ENCODE results near the gene SERPINA12. TPM values are rescaled to one million over a fixed set of nuclear protein-coding genes. Genes with fewer than 3 reads are reported as not detected.

The SERPINA12 gene
- total RNA-seq, 1 donor from 2014 or later = 8.6 TPM

DNA sequence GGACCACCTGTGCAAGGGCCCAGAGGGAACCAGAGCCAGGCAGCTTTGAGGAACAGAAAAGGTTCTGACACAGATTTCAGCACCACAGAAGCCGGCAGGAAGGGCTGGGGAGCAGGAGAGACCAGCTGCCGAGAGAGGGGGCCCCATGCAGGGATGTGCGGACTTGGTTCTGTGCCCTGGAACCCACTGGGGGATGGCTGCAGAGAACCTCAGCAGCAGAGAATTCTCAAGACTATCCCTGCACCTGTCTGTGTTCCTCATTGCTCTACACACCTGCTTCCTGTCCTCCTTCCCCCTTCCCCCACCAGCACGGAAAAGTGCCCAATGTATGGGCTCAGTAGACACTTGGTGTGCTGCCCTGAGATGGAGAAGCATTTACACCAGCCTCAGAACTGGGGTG, 36.4 kb downstream of the SERPINA12 start:
- DNase-seq (ENCODE audit: extremely low spot score in 2 of 2) = peak in 1 of 2 donors; percentile 64
- H3K4me3 ChIP-seq = no peak overlapping the region

GRCh38 chr14:94471045-94471444, 38.2 kb downstream of the SERPINA12 start:
- Histone ChIP-seq H3K27ac (no peak overlapping the region), H3K4me1 (no peaks in the 10 kb centered on the region), H3K36me3 (no peaks in the 10 kb centered on the region), H3K9me3 (no peaks in the 10 kb centered on the region), H3K4me3 (no peak overlapping the region), H3K27me3 (no peaks in the 10 kb centered on the region)
- DNase-seq (ENCODE audit: extremely low spot score in 2 of 2) = peak in 1 of 2 donors; percentile 5
- TF ChIP-seq POLR2A (IDR thresholded peaks at IDR 0.05) = no peak
- TF ChIP-seq, protein P1, sequence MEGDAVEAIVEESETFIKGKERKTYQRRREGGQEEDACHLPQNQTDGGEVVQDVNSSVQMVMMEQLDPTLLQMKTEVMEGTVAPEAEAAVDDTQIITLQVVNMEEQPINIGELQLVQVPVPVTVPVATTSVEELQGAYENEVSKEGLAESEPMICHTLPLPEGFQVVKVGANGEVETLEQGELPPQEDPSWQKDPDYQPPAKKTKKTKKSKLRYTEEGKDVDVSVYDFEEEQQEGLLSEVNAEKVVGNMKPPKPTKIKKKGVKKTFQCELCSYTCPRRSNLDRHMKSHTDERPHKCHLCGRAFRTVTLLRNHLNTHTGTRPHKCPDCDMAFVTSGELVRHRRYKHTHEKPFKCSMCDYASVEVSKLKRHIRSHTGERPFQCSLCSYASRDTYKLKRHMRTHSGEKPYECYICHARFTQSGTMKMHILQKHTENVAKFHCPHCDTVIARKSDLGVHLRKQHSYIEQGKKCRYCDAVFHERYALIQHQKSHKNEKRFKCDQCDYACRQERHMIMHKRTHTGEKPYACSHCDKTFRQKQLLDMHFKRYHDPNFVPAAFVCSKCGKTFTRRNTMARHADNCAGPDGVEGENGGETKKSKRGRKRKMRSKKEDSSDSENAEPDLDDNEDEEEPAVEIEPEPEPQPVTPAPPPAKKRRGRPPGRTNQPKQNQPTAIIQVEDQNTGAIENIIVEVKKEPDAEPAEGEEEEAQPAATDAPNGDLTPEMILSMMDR (IDR thresholded peaks at IDR 0.05) = no peak
- no peak for TF ChIP-seq POLR2AphosphoS5 (IDR thresholded peaks at IDR 0.05; ENCODE audit: insufficient read depth in 1 of 2, low read depth in 1 of 2)
- intact Hi-C loops (cut with DNase I) = no loop called here

More for the DNA sequence above, 36.4 kb downstream of the SERPINA12 start:
- Histone ChIP-seq H3K36me3 (no peaks in the 10 kb centered on the region), H3K9me3 (no peaks in the 10 kb centered on the region), H3K27me3 (no peaks in the 10 kb centered on the region), H3K27ac (no peak overlapping the region), H3K4me1 (no peaks in the 10 kb centered on the region)
- intact Hi-C loops (cut with DNase I) = no loop called here
- no peak for TF ChIP-seq POLR2A (IDR thresholded peaks at IDR 0.05)
- no peak for TF ChIP-seq POLR2AphosphoS5 (IDR thresholded peaks at IDR 0.05; ENCODE audit: insufficient read depth in 1 of 2, low read depth in 1 of 2)
- TF ChIP-seq, protein P1 (IDR thresholded peaks at IDR 0.05) = no peak

- TF ChIP-seq POLR2AphosphoS5 (IDR thresholded peaks at IDR 0.05; ENCODE audit: insufficient read depth in 1 of 2, low read depth in 1 of 2) (no peak), POLR2A (IDR thresholded peaks at IDR 0.05) (no peak)
- TF ChIP-seq, protein P1 (IDR thresholded peaks at IDR 0.05) = no peak
- intact Hi-C loops (cut with DNase I) = no loop called here
Observed at GRCh38 chr14:94470311-94470710, 39.0 kb downstream of the SERPINA12 start.

GRCh38 chr14:94469261-94469660, 40.0 kb downstream of the SERPINA12 start:
- peak; percentile 74 for DNase-seq (ENCODE audit: extremely low spot score in 2 of 2)
- no peak overlapping the region for H3K4me3 ChIP-seq
- TF ChIP-seq POLR2A (IDR thresholded peaks at IDR 0.05) (no peak), POLR2AphosphoS5 (IDR thresholded peaks at IDR 0.05; ENCODE audit: insufficient read depth in 1 of 2, low read depth in 1 of 2) (no peak)
- TF ChIP-seq, protein P1 (IDR thresholded peaks at IDR 0.05) = no peak
- intact Hi-C loops (cut with DNase I) = no loop called here
- H3K4me1 ChIP-seq = no peaks in the 10 kb centered on the region
- H3K27ac ChIP-seq = no peak overlapping the region
- no peaks in the 10 kb centered on the region for H3K36me3 ChIP-seq
- peaks cover 6% of the 10 kb centered on the region for H3K9me3 ChIP-seq
- no peaks in the 10 kb centered on the region for H3K27me3 ChIP-seq

More at GRCh38 chr14:94470311-94470710, 39.0 kb downstream of the SERPINA12 start:
- Histone ChIP-seq H3K27ac (no peak overlapping the region), H3K27me3 (no peaks in the 10 kb centered on the region), H3K9me3 (peaks cover 2% of the 10 kb centered on the region), H3K4me3 (no peak overlapping the region), H3K36me3 (no peaks in the 10 kb centered on the region), H3K4me1 (no peaks in the 10 kb centered on the region)
- DNase-seq (ENCODE audit: extremely low spot score in 2 of 2) = peak; percentile 29 to 40

DNA sequence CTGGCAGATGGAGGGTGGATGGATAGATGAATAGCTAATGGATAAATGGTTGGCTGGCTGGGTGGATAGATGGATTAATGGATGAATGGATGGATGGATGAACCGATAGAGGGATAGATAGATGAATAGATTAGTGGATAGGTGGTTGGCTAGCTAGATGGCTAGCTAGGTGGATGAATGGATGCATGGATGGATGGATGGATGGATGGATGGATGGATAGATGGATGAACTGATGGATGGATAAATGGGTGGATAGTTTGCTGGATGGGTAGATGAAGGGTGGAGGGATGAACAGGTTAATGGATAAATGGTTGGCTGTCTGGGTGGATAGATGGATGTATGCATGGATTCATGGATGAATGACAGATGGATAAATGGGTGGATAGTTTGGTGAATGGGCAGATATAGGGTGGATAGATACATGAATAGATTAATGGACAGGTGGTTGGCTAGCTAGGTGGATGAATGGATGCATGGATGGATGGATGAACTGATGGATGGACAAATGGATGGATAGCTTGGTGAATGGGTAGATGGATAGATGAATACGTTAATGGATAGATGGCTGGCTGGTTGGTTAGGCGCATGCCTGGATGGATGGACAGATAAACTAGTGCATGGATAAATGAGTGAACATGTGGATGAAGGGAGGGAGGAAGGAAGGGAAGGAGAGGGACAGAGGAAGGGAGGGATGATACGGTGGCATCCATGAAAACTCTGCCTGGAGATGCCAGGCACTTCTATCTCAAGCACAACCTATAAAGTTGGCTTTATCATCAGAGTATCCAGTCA, 41.3 kb downstream of the SERPINA12 start:
- no peaks in the 10 kb centered on the region for H3K36me3 ChIP-seq
- TF ChIP-seq POLR2AphosphoS5 (IDR thresholded peaks at IDR 0.05; ENCODE audit: insufficient read depth in 1 of 2, low read depth in 1 of 2) (no peak), POLR2A (IDR thresholded peaks at IDR 0.05) (no peak)
- TF ChIP-seq, protein P1 (IDR thresholded peaks at IDR 0.05) = no peak
- intact Hi-C loops (cut with DNase I) = no loop called here
- no peak overlapping the region for H3K27ac ChIP-seq
- no peaks in the 10 kb centered on the region for H3K27me3 ChIP-seq
- peak in 1 of 2 donors; percentile 79 for DNase-seq (ENCODE audit: extremely low spot score in 2 of 2)
- H3K4me1 ChIP-seq = no peaks in the 10 kb centered on the region
- peaks cover 6% of the 10 kb centered on the region for H3K9me3 ChIP-seq
- H3K4me3 ChIP-seq = no peak overlapping the region

All from vagina (tissue), 2 donors.